D721Med (cell line): ENCODE measurements around the gene ADAMTS8.

Experiments used
- DNase-seq: peaks from one replicate; pipeline ENCODE4 v3.0.0; 2011; ENCODE audit warnings: low spot score; ENCODE audit not compliant: insufficient read length
- FAIRE-seq: peaks from 2 replicates; lab custom pipeline; 2011; peaks lifted over from hg19 to GRCh38; lab: Jason Lieb, UNC
- TF ChIP-seq, protein P1 (sequence below): IDR thresholded peaks from 2 replicates; pipeline ENCODE4 v1.5.1; 2012; ENCODE audit warnings: mild to moderate bottlenecking, control low read depth; ENCODE audit not compliant: insufficient read depth; ENCODE audit errors: missing control alignments

Gene ADAMTS8

DNA sequence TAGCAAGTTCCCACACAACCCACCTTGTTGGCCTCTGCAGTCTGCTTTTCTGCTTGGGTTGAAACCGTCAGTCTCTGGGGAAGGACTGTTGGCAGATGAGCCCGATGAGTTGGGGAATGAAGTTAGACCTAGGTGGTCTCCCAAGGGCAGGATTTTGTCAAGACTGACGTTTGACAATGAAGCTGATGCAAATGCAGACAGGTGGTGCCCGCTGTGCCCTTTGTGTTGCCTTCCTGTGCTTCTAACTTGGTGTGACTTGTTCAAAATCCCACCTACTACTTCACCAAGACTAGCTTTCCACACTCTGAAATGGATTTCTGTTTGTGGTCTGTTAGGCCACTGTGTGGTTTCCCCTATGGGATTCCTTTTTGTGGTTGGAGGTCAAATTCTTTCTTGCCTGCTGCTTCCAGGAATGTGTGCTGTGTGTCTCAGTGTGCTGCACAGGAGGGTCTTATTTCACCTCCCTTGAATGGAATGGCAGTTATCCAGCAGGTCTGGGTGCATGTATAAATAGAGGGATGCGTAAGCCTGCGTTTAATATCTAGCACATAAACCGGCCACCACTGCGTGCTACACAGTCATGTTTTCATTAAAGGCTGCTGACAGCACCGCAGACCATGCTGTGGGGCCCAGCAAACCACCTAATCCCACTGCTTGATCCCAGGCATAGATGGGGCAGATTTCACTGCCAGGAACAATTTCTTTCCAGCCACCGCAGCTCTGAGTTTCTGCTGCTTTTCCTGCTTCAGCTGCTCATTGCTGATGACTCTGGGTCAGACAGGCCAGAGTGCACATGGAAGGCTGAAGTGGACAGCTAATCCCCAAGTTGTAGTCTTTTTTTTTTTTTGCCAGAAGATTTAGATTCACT is 44.8 kb downstream of the ADAMTS8 start:
- DNase-seq (no peak), FAIRE-seq (no peak)
- TF ChIP-seq, protein P1, sequence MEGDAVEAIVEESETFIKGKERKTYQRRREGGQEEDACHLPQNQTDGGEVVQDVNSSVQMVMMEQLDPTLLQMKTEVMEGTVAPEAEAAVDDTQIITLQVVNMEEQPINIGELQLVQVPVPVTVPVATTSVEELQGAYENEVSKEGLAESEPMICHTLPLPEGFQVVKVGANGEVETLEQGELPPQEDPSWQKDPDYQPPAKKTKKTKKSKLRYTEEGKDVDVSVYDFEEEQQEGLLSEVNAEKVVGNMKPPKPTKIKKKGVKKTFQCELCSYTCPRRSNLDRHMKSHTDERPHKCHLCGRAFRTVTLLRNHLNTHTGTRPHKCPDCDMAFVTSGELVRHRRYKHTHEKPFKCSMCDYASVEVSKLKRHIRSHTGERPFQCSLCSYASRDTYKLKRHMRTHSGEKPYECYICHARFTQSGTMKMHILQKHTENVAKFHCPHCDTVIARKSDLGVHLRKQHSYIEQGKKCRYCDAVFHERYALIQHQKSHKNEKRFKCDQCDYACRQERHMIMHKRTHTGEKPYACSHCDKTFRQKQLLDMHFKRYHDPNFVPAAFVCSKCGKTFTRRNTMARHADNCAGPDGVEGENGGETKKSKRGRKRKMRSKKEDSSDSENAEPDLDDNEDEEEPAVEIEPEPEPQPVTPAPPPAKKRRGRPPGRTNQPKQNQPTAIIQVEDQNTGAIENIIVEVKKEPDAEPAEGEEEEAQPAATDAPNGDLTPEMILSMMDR = no peak

- FAIRE-seq = no peak
- TF ChIP-seq, protein P1 = no peak
- DNase-seq = no peak
Observed at GRCh38 chr11:130381317-130381716, 47.1 kb downstream of the ADAMTS8 start.

GRCh38 chr11:130380778-130381177 is 47.6 kb downstream of the ADAMTS8 start:
- FAIRE-seq (no peak), DNase-seq (no peak)
- TF ChIP-seq, protein P1 = no peak

DNA sequence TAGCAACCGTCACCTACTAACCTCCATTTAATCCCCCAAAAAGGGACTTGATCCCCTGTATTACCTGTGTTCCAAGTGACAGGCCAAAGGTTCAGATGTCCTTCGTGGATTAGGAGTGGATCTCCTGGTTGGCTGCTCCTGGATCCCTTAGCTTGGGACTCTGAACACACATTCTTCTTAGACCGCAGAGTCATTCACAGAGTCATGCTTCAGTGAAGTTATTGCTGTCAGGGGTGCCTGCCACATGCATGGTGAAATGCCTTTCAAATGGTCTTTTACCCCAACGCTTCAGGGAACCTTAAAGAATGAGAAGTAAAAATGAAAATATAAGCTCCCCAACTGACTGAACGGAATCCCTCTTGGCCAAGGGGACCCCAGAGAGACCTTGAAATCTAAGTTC is 49.1 kb downstream of the ADAMTS8 start:
- DNase-seq (no peak), FAIRE-seq (no peak)
- TF ChIP-seq, protein P1 = no peak

DNA sequence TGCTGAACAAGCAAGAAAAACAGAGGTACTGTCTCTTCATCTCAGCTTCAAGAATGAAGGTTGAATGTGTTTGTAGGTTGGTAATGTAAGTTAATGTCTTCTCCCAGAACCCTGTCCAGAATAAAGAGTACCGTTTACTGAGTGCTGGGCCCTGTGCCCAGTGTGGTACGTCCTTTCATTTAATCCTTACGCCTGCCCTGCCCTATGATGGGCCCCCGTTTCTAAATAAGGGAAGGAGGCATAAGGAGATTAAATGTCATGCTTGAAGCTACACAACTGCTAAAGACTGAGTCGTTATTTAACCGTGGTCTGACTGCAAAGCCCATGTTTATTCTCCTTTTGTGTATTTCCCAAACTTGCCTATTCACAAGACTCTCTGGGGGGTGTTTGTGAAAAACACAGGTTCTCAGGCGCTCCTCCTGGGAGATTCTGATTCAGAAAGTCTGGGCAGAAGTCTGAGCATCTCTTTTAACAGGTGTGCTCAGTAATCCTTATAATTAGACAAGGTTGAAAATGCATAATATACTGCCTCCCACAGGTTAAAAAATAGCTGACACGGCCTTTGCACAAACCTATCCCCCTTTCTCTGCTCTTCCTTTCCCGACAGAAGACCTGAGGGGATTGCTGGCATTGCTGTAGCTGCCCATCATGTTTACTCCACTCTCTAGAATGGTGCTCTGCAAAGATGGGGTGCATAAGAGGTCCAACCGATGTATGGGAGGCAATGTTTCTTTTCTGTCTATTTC is 57.4 kb downstream of the ADAMTS8 start:
- TF ChIP-seq, protein P1 = no peak
- FAIRE-seq = no peak
- no peak for DNase-seq

DNA sequence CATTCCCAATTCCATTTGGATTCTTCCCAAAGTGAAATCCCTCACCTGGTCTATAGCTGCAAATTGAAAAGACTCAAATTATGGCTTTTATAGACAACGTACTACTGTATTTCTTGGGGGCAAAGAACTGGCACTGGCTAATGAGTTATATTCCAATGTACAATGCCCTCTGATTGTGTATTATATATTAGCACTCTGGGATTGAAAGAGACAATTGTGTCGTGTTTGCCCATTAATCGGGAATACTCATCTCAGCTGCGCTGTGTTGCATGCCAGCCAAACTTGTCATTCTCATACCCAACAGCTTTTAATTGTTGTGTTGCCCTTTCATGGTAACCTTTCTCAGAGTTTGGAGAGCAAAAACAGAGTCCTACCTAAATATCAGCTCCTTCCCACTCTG is 58.7 kb downstream of the ADAMTS8 start:
- DNase-seq = no peak
- TF ChIP-seq, protein P1 = no peak
- no peak for FAIRE-seq
